Ovary (tissue), 3 donors: ENCODE results near the gene MORC4.

Source experiments
- EP300 ChIP-seq: sonication (generic); formaldehyde crosslinking; IDR thresholded peaks from one replicate; pipeline ENCODE4 v1.6.1; 2017; ENCODE audit warnings: antibody characterized with exemption
- TF ChIP-seq, protein P1 (sequence below), 3 donors: fragments of 450-650 bp in 2 of 3; fragments of 200-600 bp in 1 of 3; IDR thresholded peaks; one replicate each; pipeline versions ENCODE4 v1.5.1 to v1.8.0; 2016 to 2022; ENCODE audit warnings: antibody characterized with exemption in 3 of 3, mild to moderate bottlenecking in 1 of 3
- donor health status: DM: no; HTN: no; CAD: no.

- TF ChIP-seq EP300: no peak
- TF ChIP-seq, protein P1, sequence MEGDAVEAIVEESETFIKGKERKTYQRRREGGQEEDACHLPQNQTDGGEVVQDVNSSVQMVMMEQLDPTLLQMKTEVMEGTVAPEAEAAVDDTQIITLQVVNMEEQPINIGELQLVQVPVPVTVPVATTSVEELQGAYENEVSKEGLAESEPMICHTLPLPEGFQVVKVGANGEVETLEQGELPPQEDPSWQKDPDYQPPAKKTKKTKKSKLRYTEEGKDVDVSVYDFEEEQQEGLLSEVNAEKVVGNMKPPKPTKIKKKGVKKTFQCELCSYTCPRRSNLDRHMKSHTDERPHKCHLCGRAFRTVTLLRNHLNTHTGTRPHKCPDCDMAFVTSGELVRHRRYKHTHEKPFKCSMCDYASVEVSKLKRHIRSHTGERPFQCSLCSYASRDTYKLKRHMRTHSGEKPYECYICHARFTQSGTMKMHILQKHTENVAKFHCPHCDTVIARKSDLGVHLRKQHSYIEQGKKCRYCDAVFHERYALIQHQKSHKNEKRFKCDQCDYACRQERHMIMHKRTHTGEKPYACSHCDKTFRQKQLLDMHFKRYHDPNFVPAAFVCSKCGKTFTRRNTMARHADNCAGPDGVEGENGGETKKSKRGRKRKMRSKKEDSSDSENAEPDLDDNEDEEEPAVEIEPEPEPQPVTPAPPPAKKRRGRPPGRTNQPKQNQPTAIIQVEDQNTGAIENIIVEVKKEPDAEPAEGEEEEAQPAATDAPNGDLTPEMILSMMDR (IDR thresholded peaks at IDR 0.05): no peak
Measured at GRCh38 chrX:106950381-106950780, 49.6 kb downstream of the MORC4 start.
